ENCODE measurements around the gene NKAIN2.

Gene NKAIN2

DNA sequence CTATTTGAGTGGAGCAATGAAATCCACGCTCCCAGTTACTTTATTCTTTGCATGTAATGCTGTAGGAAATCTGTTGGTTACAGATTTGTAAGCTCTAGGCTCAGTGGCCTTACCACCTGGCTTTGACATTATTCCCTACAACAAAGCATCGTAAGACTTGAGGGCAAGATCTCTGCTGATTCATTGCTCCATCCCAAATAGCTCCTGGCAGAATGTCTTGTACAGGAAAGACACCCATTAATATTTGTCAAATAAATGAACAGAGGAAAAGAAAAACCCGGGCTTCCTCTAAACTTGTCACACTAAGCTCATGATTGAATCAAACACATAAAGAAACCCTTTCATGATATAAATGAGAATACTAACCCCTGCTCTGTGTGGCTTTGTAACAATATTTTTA is 801.1 kb downstream of the NKAIN2 start:
- no peak for ATAC-seq
- TF ChIP-seq ZNF8 (CRISPR knock-in tag; IDR thresholded peaks at IDR 0.05) = no peak

DNA sequence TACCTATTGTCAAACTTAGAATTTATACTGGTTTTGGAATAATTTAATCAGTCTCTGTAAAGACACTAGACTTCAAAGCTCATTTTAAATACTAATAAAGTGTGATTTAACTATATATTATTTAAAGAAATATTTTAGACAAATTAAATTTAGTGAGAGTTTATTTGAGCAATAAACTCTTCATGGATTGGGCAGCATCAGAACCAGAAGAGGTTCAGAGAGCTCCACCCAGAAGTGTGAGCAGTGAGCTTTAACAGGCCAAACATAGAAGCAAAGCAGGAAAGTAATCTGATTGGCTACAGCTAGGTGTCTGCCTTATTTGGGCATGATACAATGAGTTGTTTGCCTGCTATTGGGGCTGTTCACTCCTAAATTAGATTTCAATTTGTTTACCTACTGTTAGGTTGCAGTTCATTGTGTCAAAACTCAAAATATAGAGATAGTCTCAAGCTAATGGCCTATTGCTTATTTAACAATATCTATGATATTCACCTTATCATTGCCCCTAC is 803.5 kb downstream of the NKAIN2 start:
- no peak for TF ChIP-seq ESRRG (CRISPR knock-in tag; IDR thresholded peaks at IDR 0.05)
- no peak for TF ChIP-seq TOX (CRISPR knock-in tag; IDR thresholded peaks at IDR 0.05; ENCODE audit: borderline replicate concordance)
- TF ChIP-seq POU6F1 (CRISPR knock-in tag; IDR thresholded peaks at IDR 0.05; ENCODE audit: borderline replicate concordance, low read depth) = no peak
- no peak for TF ChIP-seq TCF4 (CRISPR knock-in tag; IDR thresholded peaks at IDR 0.05; ENCODE audit: borderline replicate concordance)
- no peak for TF ChIP-seq CSRNP3 (CRISPR knock-in tag; IDR thresholded peaks at IDR 0.05)
- TF ChIP-seq BACH2 (CRISPR knock-in tag; IDR thresholded peaks at IDR 0.05; ENCODE audit: borderline replicate concordance) = no peak
- no peak for TF ChIP-seq PPARA (CRISPR knock-in tag; IDR thresholded peaks at IDR 0.05; ENCODE audit: borderline replicate concordance)
- no peak for TF ChIP-seq TSHZ2 (CRISPR knock-in tag; IDR thresholded peaks at IDR 0.05)
- no peak for TF ChIP-seq ZFP30 (CRISPR knock-in tag; IDR thresholded peaks at IDR 0.05)
- no peak for TF ChIP-seq PATZ1 (CRISPR knock-in tag; IDR thresholded peaks at IDR 0.05; ENCODE audit: borderline replicate concordance)
- no peak for TF ChIP-seq RARB (CRISPR knock-in tag; IDR thresholded peaks at IDR 0.05)
- no peak for TF ChIP-seq ISL1 (CRISPR knock-in tag; IDR thresholded peaks at IDR 0.05)
- TF ChIP-seq ZNF8 (CRISPR knock-in tag; IDR thresholded peaks at IDR 0.05) = no peak
- TF ChIP-seq ARNTL (CRISPR knock-in tag; IDR thresholded peaks at IDR 0.05; ENCODE audit: borderline replicate concordance, low read depth) = no peak
- TF ChIP-seq ZFP3 (CRISPR knock-in tag; IDR thresholded peaks at IDR 0.05) = no peak
- no peak for TF ChIP-seq OSR1 (CRISPR knock-in tag; IDR thresholded peaks at IDR 0.05)
- no peak for TF ChIP-seq CSDC2 (CRISPR knock-in tag; IDR thresholded peaks at IDR 0.05)
- TF ChIP-seq GLIS3 (CRISPR knock-in tag; IDR thresholded peaks at IDR 0.05) = no peak
- TF ChIP-seq, protein P1, sequence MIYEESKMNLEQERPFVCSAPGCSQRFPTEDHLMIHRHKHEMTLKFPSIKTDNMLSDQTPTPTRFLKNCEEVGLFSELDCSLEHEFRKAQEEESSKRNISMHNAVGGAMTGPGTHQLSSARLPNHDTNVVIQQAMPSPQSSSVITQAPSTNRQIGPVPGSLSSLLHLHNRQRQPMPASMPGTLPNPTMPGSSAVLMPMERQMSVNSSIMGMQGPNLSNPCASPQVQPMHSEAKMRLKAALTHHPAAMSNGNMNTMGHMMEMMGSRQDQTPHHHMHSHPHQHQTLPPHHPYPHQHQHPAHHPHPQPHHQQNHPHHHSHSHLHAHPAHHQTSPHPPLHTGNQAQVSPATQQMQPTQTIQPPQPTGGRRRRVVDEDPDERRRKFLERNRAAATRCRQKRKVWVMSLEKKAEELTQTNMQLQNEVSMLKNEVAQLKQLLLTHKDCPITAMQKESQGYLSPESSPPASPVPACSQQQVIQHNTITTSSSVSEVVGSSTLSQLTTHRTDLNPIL (CRISPR knock-in tag; IDR thresholded peaks at IDR 0.05; ENCODE audit: low read depth) = no peak

DNA sequence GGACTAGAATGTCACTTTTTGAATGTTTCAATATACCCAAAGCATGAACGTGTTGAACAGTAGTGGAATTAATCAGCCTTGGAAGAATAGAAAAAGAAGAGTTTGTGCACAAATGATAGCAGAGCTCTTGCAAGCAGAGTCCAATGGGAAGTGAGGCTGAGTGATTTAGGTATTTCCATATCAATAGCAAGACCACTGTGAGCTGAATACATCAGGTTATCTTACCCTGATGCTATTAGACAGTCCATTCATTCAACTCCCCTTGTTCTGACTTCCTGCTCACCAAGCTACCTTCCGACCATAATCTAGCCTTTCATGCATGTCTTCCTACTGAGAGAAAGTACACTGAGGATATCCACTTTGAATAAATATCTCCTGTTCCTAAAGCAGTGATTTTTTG is 809.4 kb downstream of the NKAIN2 start:
- ATAC-seq = no peak
- TF ChIP-seq PPARA (CRISPR knock-in tag; IDR thresholded peaks at IDR 0.05; ENCODE audit: borderline replicate concordance) (no peak), ZFP3 (CRISPR knock-in tag; IDR thresholded peaks at IDR 0.05) (no peak), ZFP30 (CRISPR knock-in tag; IDR thresholded peaks at IDR 0.05) (no peak), ZNF70 (CRISPR knock-in tag; IDR thresholded peaks at IDR 0.05) (no peak), PATZ1 (CRISPR knock-in tag; IDR thresholded peaks at IDR 0.05; ENCODE audit: borderline replicate concordance) (no peak), TSHZ2 (CRISPR knock-in tag; IDR thresholded peaks at IDR 0.05) (no peak), SNAI2 (CRISPR knock-in tag; IDR thresholded peaks at IDR 0.05) (no peak), TOX (CRISPR knock-in tag; IDR thresholded peaks at IDR 0.05; ENCODE audit: borderline replicate concordance) (no peak), OSR1 (CRISPR knock-in tag; IDR thresholded peaks at IDR 0.05) (no peak), ZNF565 (CRISPR knock-in tag; conservative IDR thresholded peaks at IDR 0.05; ENCODE audit: low read depth) (no peak), TCF4 (CRISPR knock-in tag; IDR thresholded peaks at IDR 0.05; ENCODE audit: borderline replicate concordance) (no peak), ARNTL (CRISPR knock-in tag; IDR thresholded peaks at IDR 0.05; ENCODE audit: borderline replicate concordance, low read depth) (no peak)
- TF ChIP-seq, protein P1 (CRISPR knock-in tag; IDR thresholded peaks at IDR 0.05; ENCODE audit: low read depth) = no peak

More for the DNA sequence above, 803.5 kb downstream of the NKAIN2 start:
- no peak for ATAC-seq
